Uterus (tissue), 4 donors: ENCODE measurements around the gene PTTG1. TPM values are rescaled to one million over a fixed set of nuclear protein-coding genes. Genes with fewer than 3 reads are reported as not detected.
"Not testable (repeated sequence)": the region's sequence is repeated elsewhere in the genome, so short reads cannot be mapped to it uniquely, and the experiment has no call there.

Source experiments
- DNase-seq, 2 donors: peaks; one replicate each; pipeline ENCODE4 v3.0.0-alpha.2; 2019 to 2020
- H3K27ac ChIP-seq, 2 donors: fragments of 200-600 bp; sonication (generic); 1 replicate in 1 of 2; 2 replicates in 1 of 2; pipeline ENCODE4 v1.5.1; 2016 to 2018
- H3K27me3 ChIP-seq, 2 donors: fragments of 200-600 bp; sonication (generic); one replicate each; pipeline ENCODE4 v1.5.1; 2018 to 2019; ENCODE audit warnings: control low read depth in 1 of 2
- H3K36me3 ChIP-seq, 2 donors: fragments of 200-600 bp; sonication (generic); one replicate each; pipeline ENCODE4 v1.5.1; 2019; ENCODE audit warnings: control low read depth in 1 of 2
- H3K4me1 ChIP-seq, 2 donors: fragments of 200-600 bp; sonication (generic); one replicate each; pipeline ENCODE4 v1.5.1; 2018 to 2019; ENCODE audit warnings: control low read depth in 1 of 2
- H3K4me3 ChIP-seq, 2 donors: fragments of 200-600 bp; sonication (generic); 1 replicate in 1 of 2; 2 replicates in 1 of 2; pipeline ENCODE4 v1.5.1; 2018 to 2019; ENCODE audit warnings: mild to moderate bottlenecking in 1 of 2
- H3K9me3 ChIP-seq, 2 donors: fragments of 200-600 bp; sonication (generic); one replicate each; pipeline ENCODE4 v1.5.1; 2019; ENCODE audit warnings: control low read depth in 1 of 2
- CTCF ChIP-seq, 4 experiments: fragments of 200-600 bp in 2 of 4; fragments of 450-650 bp in 2 of 4; sonication (generic) in 2 of 4; IDR thresholded peaks; one replicate each; pipeline ENCODE4 v1.5.1; 2016 to 2019; ENCODE audit warnings: antibody characterized with exemption in 4 of 4, mild to moderate bottlenecking in 2 of 4, moderate library complexity in 1 of 4
- POLR2A ChIP-seq, 2 donors: fragments of 450-650 bp; IDR thresholded peaks; one replicate each; pipeline ENCODE4 v1.6.1; 2016; ENCODE audit warnings: antibody characterized with exemption in 2 of 2, mild to moderate bottlenecking in 1 of 2, moderate library complexity in 1 of 2
- intact Hi-C: fragments of 100-400 bp; cut with DNase I; formaldehyde crosslinking; loops from one replicate; pipeline ENCODE4 v1.15.1; 2023; ENCODE audit warnings: low total_unique reads
- total RNA-seq, 4 donors: library from RNA; depleted of rRNA in 3 of 4; stranded (reverse); fragments of >200 nt in 3 of 4; gene quantifications; one replicate each; pipeline versions ENCODE4 v1.1.0 to v1.2.4, GENCODE V29; 2014 to 2023
- donor health status: DM: yes; HTN: yes; CAD: no.

Gene PTTG1
- total RNA-seq, 4 donors from 2014 or later = 2.4 to 40.0 (median 10.6) TPM; not detected in 1

GRCh38 chr5:160434022-160434531, 12.4 kb downstream of the PTTG1 start:
- Histone ChIP-seq H3K4me1 (no peaks in the 10 kb centered on the region), H3K9me3 (no peaks in the 10 kb centered on the region), H3K36me3 (no peaks in the 10 kb centered on the region), H3K4me3 (no peak overlapping the region), H3K27me3 (no peaks in the 10 kb centered on the region), H3K27ac (no peak overlapping the region)
- TF ChIP-seq CTCF (IDR thresholded peaks at IDR 0.05) = no peak
- TF ChIP-seq POLR2A (IDR thresholded peaks at IDR 0.05) = no peak
- no peak for DNase-seq
- intact Hi-C loops = no loop called here

DNA sequence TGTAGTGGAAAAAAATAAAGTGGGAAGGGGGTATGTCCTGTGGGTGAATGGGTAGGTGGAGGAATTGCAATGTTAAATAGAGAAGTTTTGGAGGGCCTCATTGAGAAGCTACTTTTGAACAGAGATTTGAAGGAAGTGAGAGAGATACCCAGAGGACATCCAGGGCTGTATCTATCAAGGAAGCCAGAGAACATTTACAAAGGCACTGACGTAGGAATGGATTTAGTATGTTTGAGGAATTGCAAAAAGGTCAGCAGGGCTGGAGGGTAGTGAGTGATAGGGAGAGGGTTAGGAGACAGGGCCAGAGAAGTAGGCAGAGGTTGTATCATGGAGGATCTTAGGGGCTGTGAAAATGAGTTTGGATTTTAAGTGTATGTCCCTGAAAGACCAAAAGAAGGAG, 13.9 kb downstream of the PTTG1 start:
- intact Hi-C loops = no loop called here
- Histone ChIP-seq H3K4me1 (no peaks in the 10 kb centered on the region), H3K27ac (no peak overlapping the region), H3K9me3 (no peaks in the 10 kb centered on the region), H3K36me3 (no peaks in the 10 kb centered on the region), H3K27me3 (no peaks in the 10 kb centered on the region), H3K4me3 (no peak overlapping the region)
- DNase-seq = no peak
- TF ChIP-seq POLR2A (IDR thresholded peaks at IDR 0.05) = no peak
- TF ChIP-seq CTCF (IDR thresholded peaks at IDR 0.05) = no peak

- intact Hi-C loops = no loop called here
- Histone ChIP-seq H3K4me1 (no peaks in the 10 kb centered on the region), H3K9me3 (no peaks in the 10 kb centered on the region), H3K27ac (no peak overlapping the region), H3K27me3 (no peaks in the 10 kb centered on the region), H3K36me3 (no peaks in the 10 kb centered on the region), H3K4me3 (no peak overlapping the region)
- TF ChIP-seq POLR2A (IDR thresholded peaks at IDR 0.05) = no peak
- no peak for TF ChIP-seq CTCF (IDR thresholded peaks at IDR 0.05)
- DNase-seq = no peak
These were observed 14.4 kb downstream of the PTTG1 start for GRCh38 chr5:160436017-160436416.

- intact Hi-C loops = not testable (repeated sequence)
These were observed 15.0 kb downstream of the PTTG1 start for GRCh38 chr5:160436661-160437060.

GRCh38 chr5:160437271-160437670, 15.6 kb downstream of the PTTG1 start:
- Histone ChIP-seq H3K9me3 (no peaks in the 10 kb centered on the region), H3K36me3 (no peaks in the 10 kb centered on the region), H3K4me1 (no peaks in the 10 kb centered on the region), H3K4me3 (no peak overlapping the region), H3K27me3 (no peaks in the 10 kb centered on the region), H3K27ac (no peak overlapping the region)
- TF ChIP-seq CTCF (IDR thresholded peaks at IDR 0.05) (no peak), POLR2A (IDR thresholded peaks at IDR 0.05) (no peak)
- DNase-seq = no peak
- intact Hi-C loops = no loop called here

More at GRCh38 chr5:160436661-160437060, 15.0 kb downstream of the PTTG1 start:
- H3K4me3 ChIP-seq, DNase-seq, H3K36me3 ChIP-seq, H3K27me3 ChIP-seq, H3K27ac ChIP-seq, H3K4me1 ChIP-seq, H3K9me3 ChIP-seq: not testable (repeated sequence)
